ENCODE results near the gene IFITM1. TPM values are rescaled to one million over a fixed set of nuclear protein-coding genes. Genes with fewer than 3 reads are reported as not detected.

The IFITM1 gene
- total RNA-seq, 1 donor from 2014 or later, result 56.8 TPM

DNA sequence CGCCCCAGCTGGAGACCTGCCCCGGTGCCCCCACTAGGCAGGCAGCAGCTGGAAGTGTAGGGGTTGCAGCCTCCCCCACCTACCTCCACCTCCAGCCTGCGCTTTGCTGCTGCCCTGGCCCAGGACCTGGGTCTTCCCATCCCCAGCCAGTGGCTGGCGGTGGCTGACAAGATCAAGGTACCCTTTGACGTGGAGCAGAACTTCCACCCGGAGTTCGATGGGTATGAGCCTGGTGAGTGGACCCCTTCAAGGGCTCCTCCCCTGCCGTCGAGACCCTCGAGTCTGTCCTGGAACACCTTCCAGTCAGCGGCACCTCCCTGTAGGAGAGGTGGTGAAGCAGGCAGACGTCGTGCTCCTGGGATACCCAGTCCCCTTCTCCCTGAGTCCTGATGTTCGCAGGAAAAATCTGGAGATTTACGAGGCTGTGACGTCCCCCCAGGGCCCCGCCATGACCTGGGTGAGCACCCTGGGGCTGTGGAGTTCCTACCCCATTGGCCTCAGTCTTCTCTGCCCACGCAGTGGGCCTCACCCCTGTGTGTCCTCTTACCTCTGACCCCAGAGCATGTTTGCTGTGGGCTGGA is 20.5 kb upstream of the IFITM1 start:
- TF ChIP-seq, protein P1, sequence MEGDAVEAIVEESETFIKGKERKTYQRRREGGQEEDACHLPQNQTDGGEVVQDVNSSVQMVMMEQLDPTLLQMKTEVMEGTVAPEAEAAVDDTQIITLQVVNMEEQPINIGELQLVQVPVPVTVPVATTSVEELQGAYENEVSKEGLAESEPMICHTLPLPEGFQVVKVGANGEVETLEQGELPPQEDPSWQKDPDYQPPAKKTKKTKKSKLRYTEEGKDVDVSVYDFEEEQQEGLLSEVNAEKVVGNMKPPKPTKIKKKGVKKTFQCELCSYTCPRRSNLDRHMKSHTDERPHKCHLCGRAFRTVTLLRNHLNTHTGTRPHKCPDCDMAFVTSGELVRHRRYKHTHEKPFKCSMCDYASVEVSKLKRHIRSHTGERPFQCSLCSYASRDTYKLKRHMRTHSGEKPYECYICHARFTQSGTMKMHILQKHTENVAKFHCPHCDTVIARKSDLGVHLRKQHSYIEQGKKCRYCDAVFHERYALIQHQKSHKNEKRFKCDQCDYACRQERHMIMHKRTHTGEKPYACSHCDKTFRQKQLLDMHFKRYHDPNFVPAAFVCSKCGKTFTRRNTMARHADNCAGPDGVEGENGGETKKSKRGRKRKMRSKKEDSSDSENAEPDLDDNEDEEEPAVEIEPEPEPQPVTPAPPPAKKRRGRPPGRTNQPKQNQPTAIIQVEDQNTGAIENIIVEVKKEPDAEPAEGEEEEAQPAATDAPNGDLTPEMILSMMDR (conservative IDR thresholded peaks at IDR 0.05; ENCODE audit: low read depth, low read length), result no peak
- no peak overlapping the region for H3K4me3 ChIP-seq (ENCODE audit: low read depth, low read length)
- no peak for DNase-seq (ENCODE audit: low read depth)

DNA sequence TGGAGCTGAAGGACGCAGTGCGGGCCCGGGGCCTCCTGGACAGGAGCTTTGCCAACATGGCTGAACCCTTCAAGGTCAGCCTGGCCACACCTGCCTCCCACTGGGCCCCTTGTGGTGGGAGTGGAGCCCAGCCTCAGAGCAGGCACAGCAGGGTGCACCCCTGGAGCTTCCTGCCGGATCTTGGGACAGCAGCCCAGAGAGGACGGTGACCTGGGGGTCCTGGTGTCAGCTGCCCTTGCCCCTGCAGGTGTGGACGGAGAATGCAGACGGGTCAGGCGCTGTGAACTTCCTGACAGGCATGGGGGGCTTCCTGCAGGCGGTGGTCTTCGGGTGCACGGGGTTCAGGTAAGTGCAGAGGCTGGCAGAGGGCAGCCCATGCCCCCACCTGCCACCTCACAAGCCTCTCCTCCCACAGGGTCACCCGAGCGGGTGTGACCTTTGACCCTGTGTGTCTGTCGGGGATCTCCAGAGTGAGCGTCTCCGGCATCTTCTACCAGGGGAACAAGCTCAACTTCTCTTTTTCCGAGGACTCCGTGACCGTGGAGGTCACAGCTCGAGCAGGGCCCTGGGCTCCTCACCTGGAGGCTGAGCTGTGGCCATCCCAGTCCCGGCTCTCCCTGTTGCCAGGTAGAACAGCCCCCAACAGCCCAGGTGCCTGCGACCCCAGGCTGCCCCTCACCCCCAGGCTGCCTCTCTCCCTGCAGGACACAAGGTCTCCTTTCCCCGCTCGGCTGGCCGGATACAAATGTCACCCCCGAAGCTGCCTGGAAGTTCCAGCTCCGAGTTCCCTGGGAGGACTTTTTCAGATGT is 19.8 kb upstream of the IFITM1 start:
- TF ChIP-seq, protein P1 (conservative IDR thresholded peaks at IDR 0.05; ENCODE audit: low read depth, low read length), result no peak
- no peak overlapping the region for H3K4me3 ChIP-seq (ENCODE audit: low read depth, low read length)
- DNase-seq (ENCODE audit: low read depth), result no peak

DNA sequence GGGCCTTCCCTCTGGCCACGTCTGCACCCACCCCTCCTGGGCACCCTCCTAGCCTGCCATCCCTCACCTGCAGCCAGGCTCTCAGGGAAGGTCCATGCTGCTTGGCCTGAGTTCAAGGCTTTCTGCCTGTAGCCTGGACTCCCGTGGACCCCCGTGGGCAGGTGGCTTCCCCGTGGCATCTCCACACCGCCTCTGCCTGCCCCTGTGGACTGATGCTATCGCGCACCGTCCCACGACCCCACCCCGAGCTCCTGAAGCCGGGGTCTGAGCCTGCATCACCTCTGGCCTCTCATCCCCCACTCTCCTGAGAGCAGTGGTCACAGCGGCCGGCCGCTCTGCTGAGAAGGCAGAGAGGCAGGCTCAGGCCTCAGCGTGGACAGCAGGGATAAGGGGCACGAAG is 19.1 kb upstream of the IFITM1 start:
- TF ChIP-seq, protein P1 (conservative IDR thresholded peaks at IDR 0.05; ENCODE audit: low read depth, low read length), result no peak
- DNase-seq (ENCODE audit: low read depth), result no peak

DNA sequence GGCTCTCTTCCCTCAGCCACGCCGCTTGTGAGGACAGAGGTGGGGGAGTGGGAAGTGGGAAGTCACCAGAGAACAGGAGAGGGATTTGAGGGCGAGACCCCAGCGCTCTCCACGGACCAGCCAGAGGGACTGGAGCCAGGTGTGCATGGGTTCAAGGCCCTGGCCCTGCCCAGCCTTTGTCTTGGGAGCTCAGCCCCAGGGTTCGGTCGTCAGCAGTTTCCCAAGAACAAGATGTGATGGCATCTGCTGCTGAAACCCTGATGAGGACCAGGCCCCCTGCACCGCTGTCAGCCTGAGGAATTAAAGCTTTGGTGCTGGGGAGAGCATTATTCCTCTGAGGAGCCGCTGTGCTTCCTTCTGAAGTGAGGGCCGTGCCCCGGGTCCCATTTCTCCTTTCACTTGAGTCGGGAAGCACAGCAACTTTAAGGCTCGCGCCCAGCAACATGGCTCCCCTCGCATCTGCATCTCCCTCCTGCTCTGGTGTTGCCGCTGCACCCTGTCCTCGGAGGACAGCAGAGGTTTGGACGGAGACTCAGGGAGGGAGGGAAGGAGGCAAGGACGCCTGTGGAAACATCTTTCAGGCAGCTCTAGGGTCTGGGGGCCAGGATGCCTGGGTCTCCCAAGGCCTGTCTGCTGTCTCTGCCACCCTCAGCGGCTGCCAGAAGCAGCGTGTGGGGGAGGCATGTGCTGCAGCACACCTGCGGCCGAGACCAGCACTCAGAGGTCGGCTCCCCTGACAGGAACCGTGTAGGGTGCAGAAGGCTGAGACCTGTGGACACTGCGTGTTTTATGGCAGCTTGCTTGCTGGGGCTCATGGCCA is 18.3 kb upstream of the IFITM1 start:
- TF ChIP-seq, protein P1 (conservative IDR thresholded peaks at IDR 0.05; ENCODE audit: low read depth, low read length), result no peak
- no peak overlapping the region for H3K4me3 ChIP-seq (ENCODE audit: low read depth, low read length)
- no peak for DNase-seq (ENCODE audit: low read depth)

More for the DNA sequence above, 19.1 kb upstream of the IFITM1 start:
- no peak overlapping the region for H3K4me3 ChIP-seq (ENCODE audit: low read depth, low read length)

DNA sequence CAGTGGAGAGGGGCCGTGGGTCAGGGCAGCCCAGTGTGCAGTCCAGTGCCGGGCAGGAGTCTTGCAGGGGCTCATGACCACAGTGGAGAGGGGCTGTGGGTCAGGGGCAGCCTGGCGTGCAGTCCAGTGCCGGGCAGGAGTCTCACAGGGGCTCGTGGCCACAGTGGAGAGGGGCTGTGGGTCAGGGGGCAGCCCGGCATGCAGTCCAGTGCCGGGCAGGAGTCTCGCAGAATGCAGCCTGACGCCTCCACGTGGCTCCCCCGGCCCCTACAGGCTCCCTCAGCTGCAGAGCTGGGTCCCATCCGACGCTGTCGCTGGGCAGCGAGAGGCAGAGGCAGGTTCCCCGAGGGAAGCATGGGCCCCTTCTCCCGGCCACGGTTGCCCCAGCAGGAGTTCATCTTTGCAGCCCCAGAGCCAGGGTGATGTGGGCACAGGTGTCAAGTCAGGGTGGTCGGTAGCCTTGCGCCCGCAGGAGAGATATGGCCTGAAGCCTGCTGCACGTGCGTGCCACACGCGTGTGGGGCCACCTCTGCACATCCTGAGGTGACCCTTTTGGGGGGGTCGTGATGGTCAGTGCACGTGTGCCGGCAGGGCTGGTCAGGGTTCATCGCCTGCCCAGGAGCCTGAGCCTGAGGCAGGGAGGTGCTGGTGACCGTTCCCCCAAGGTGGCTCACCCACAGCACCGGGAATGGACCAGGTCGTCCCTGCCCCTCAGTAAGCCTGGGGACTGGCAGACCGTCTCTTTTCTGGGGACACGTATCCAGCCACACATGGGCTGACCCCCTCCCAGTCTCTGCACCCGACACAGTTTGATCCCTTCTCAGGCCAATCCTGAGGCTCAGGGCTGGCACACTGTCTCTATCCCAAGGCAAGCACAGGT is 17.4 kb upstream of the IFITM1 start:
- TF ChIP-seq, protein P1 (conservative IDR thresholded peaks at IDR 0.05; ENCODE audit: low read depth, low read length), result no peak
- no peak overlapping the region for H3K4me3 ChIP-seq (ENCODE audit: low read depth, low read length)
- DNase-seq (ENCODE audit: low read depth), result no peak

DNA sequence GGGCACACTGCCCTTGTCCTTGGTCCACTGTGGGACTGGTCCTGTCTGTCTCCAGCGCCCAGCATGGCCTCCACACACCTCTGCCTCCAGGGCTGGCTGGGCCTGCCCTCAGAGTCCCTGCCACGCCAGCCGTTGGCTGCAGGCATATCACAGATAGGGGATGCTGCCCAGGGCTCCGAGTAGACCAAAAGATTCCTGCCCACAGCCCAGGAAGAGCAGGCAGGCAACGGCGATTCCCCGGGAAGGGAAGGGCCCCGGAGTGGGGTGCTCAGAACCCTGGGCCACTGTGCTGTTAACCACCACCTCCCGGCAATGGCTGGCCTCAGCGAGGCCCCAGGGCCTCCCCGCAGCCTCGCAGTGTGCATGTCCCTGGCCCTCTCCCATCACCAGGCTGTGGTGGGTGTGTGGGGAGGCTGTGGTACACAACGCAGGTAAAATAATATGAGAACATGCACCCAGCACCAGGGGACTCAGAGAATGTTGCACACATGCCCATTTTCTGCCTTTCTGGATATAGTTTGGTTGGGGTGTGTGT is 16.7 kb upstream of the IFITM1 start:
- no peak overlapping the region for H3K4me3 ChIP-seq (ENCODE audit: low read depth, low read length)
- DNase-seq (ENCODE audit: low read depth), result no peak
- TF ChIP-seq, protein P1 (conservative IDR thresholded peaks at IDR 0.05; ENCODE audit: low read depth, low read length), result no peak

Data from epithelial cell of proximal tubule (primary cell).